H1 (cell line): ENCODE data around the gene UBE3B. TPM values are rescaled to one million over a fixed set of nuclear protein-coding genes. Genes with fewer than 3 reads are reported as not detected.

Experiments
- CTCF ChIA-PET: fragments of 300-600 bp; sonication (Branson Sonifier 250); formaldehyde crosslinking; loops from one replicate; lab custom pipeline; 2021; ENCODE audit not compliant: partially characterized antibody; lab: Charles Lee
- POLR2A ChIA-PET: fragments of 300-600 bp; sonication (Branson Sonifier 250); formaldehyde crosslinking; loops from one replicate; lab custom pipeline; 2021; ENCODE audit warnings: inconsistent platforms; ENCODE audit not compliant: partially characterized antibody; lab: Charles Lee
- DNase-seq, 2 experiments: peaks; one replicate each; pipeline versions ENCODE4 v3.0.0 to v3.0.0-alpha.2; 2010 to 2022; ENCODE audit warnings: low spot score in 2 of 2, low read depth in 1 of 2, mixed read lengths in 1 of 2
- FAIRE-seq: peaks from 2 replicates; lab custom pipeline; 2011; peaks lifted over from hg19 to GRCh38; lab: Jason Lieb, UNC
- H2AFZ ChIP-seq: 2 replicates; pipeline ENCODE4 v1.8.1; 2012; ENCODE audit warnings: low read length, inconsistent platforms
- H2AK5ac ChIP-seq: 2 replicates; pipeline ENCODE4 v1.6.1; 2013; ENCODE audit warnings: low read depth, low read length
- H2BK120ac ChIP-seq: replicated peaks from 2 replicates; pipeline ENCODE3; 2013; ENCODE audit warnings: low read depth, low read length, inconsistent platforms
- H2BK12ac ChIP-seq: 2 replicates; pipeline ENCODE4 v1.6.1; 2013; ENCODE audit warnings: low read depth, low read length
- H2BK15ac ChIP-seq: 2 replicates; pipeline ENCODE4 v1.6.1; 2013; ENCODE audit warnings: low read length
- H2BK20ac ChIP-seq: 2 replicates; pipeline ENCODE4 v1.6.1; 2013; ENCODE audit warnings: low read length
- H2BK5ac ChIP-seq: 2 replicates; pipeline ENCODE4 v1.6.1; 2013; ENCODE audit warnings: low read depth, low read length
- H3K14ac ChIP-seq: 2 replicates; pipeline ENCODE4 v1.6.1; 2013; ENCODE audit warnings: inconsistent platforms; ENCODE audit not compliant: insufficient read length
- H3K18ac ChIP-seq: 2 replicates; pipeline ENCODE4 v1.6.1; 2013; ENCODE audit warnings: low read length; ENCODE audit errors: extremely low read depth
- H3K23ac ChIP-seq: 2 replicates; pipeline ENCODE4 v1.6.1; 2013; ENCODE audit warnings: inconsistent platforms; ENCODE audit not compliant: insufficient read length
- H3K23me2 ChIP-seq: 2 replicates; pipeline ENCODE4 v1.6.1; 2013; ENCODE audit warnings: low read depth, low read length
- H3K27ac ChIP-seq: 2 replicates; pipeline ENCODE4 v1.6.1; 2011; ENCODE audit warnings: low read depth, low read length, inconsistent platforms
- H3K27me3 ChIP-seq, 4 experiments: replicated peaks in 1 of 4; 1 replicate in 1 of 4; 2 replicates in 3 of 4; pipeline versions ENCODE4 v1.6.1 to v1.8.1; 2011 to 2013; ENCODE audit warnings: low read length in 3 of 4, mild to moderate bottlenecking in 3 of 4, inconsistent platforms in 2 of 4, mixed read lengths in 2 of 4, moderate library complexity in 1 of 4; ENCODE audit not compliant: control insufficient read depth in 3 of 4, insufficient read depth in 3 of 4; ENCODE audit errors: extremely low read depth in 1 of 4
- H3K36me3 ChIP-seq, 4 experiments: 2 replicates each; pipeline versions ENCODE4 v1.6.1 to v1.8.1; 2011 to 2013; ENCODE audit warnings: mild to moderate bottlenecking in 4 of 4, low read length in 3 of 4, moderate library complexity in 2 of 4, control low read depth in 1 of 4, inconsistent platforms in 1 of 4; ENCODE audit not compliant: insufficient read depth in 4 of 4, control insufficient read depth in 2 of 4
- H3K4ac ChIP-seq: replicated peaks from 2 replicates; pipeline ENCODE3; 2013; ENCODE audit warnings: low read length, low read depth, mixed read lengths, inconsistent platforms; ENCODE audit not compliant: insufficient read length
- H3K4me1 ChIP-seq, 4 experiments: replicated peaks in 1 of 4; 1 replicate in 1 of 4; 2 replicates in 3 of 4; pipeline versions ENCODE4 v1.6.1 to v1.8.1; 2011 to 2013; ENCODE audit warnings: low read length in 3 of 4, inconsistent platforms in 2 of 4, mixed read lengths in 1 of 4; ENCODE audit not compliant: insufficient read depth in 4 of 4, control insufficient read depth in 3 of 4
- H3K4me2 ChIP-seq, 2 experiments: 2 replicates each; pipeline versions ENCODE4 v1.6.1 to v1.8.1; 2011 to 2013; ENCODE audit warnings: low read depth in 2 of 2, low read length in 2 of 2, control low read depth in 1 of 2, inconsistent platforms in 1 of 2, mild to moderate bottlenecking in 1 of 2; ENCODE audit not compliant: insufficient read depth in 1 of 2
- H3K4me3 ChIP-seq, 4 experiments: fragments of 200-600, 300-600 bp in 1 of 4; sonication (generic), shearing (Covaris generic), sonication (Bioruptor Twin) in 1 of 4; 2 replicates each; pipeline versions ENCODE4 v1.5.1 to v1.8.1; 2011 to 2016; ENCODE audit warnings: low read length in 4 of 4, low read depth in 3 of 4, control low read depth in 2 of 4, inconsistent platforms in 2 of 4, mild to moderate bottlenecking in 2 of 4, mixed read lengths in 1 of 4, moderate library complexity in 1 of 4; ENCODE audit not compliant: insufficient read depth in 2 of 4; ENCODE audit errors: extremely low read depth in 1 of 4
- H3K56ac ChIP-seq: replicated peaks from 2 replicates; pipeline ENCODE3; 2013; ENCODE audit warnings: low read depth, mild to moderate bottlenecking, mixed read lengths, low read length, inconsistent platforms; ENCODE audit not compliant: insufficient read length
- H3K79me1 ChIP-seq: 2 replicates; pipeline ENCODE4 v1.6.1; 2013; ENCODE audit warnings: low read depth, low read length, control low read depth
- H3K79me2 ChIP-seq, 2 experiments: 2 replicates each; pipeline versions ENCODE4 v1.6.1 to v1.8.1; 2012 to 2013; ENCODE audit warnings: low read length in 2 of 2, mild to moderate bottlenecking in 2 of 2, inconsistent platforms in 1 of 2; ENCODE audit not compliant: insufficient read depth in 2 of 2, control insufficient read depth in 1 of 2
- H3K9ac ChIP-seq, 4 experiments: replicated peaks in 1 of 4; 1 replicate in 1 of 4; 2 replicates in 3 of 4; pipeline versions ENCODE4 v1.6.1 to v1.8.1; 2011 to 2013; ENCODE audit warnings: low read depth in 3 of 4, low read length in 3 of 4, control low read depth in 2 of 4, mild to moderate bottlenecking in 2 of 4, moderate library complexity in 2 of 4, inconsistent platforms in 1 of 4; ENCODE audit errors: extremely low read depth in 1 of 4
- H3K9me3 ChIP-seq, 2 experiments: 2 replicates each; pipeline versions ENCODE4 v1.6.1 to v1.8.1; 2012 to 2013; ENCODE audit warnings: mild to moderate bottlenecking in 2 of 2, moderate library complexity in 2 of 2, control low read depth in 1 of 2, inconsistent platforms in 1 of 2, low read depth in 1 of 2, low read length in 1 of 2, mixed read lengths in 1 of 2; ENCODE audit not compliant: insufficient read depth in 2 of 2
- H4K20me1 ChIP-seq, 2 experiments: replicated peaks in 1 of 2; 2 replicates each; pipeline versions ENCODE3 to v1.8.1; 2011 to 2013; ENCODE audit warnings: inconsistent platforms in 2 of 2, low read length in 2 of 2, mild to moderate bottlenecking in 1 of 2; ENCODE audit not compliant: insufficient read depth in 2 of 2, control insufficient read depth in 1 of 2
- H4K5ac ChIP-seq: 2 replicates; pipeline ENCODE4 v1.6.1; 2013; ENCODE audit warnings: low read length, low read depth, mixed read lengths, inconsistent platforms; ENCODE audit not compliant: insufficient read length
- H4K8ac ChIP-seq: 2 replicates; pipeline ENCODE4 v1.8.0; 2013; ENCODE audit warnings: mild to moderate bottlenecking, moderate library complexity, low read length, inconsistent platforms; ENCODE audit not compliant: insufficient read depth; ENCODE audit errors: extremely low read depth
- H4K91ac ChIP-seq: replicated peaks from 2 replicates; pipeline ENCODE3; 2013; ENCODE audit warnings: low read length, mixed read lengths, inconsistent platforms; ENCODE audit not compliant: insufficient read length
- BCL11A ChIP-seq, 2 experiments: IDR thresholded peaks; one replicate each; pipeline ENCODE4 v1.6.1; 2011; ENCODE audit warnings: low read depth in 2 of 2, low read length in 2 of 2, mild to moderate bottlenecking in 2 of 2
- CHD2 ChIP-seq: IDR thresholded peaks from 2 replicates; pipeline ENCODE4 v1.6.1; 2012; ENCODE audit warnings: low read length, improper control_type of control experiment
- EZH2 ChIP-seq: fragments of 200-600 bp; sonication (generic); IDR thresholded peaks from 2 replicates; pipeline ENCODE4 v1.7.1; 2012; ENCODE audit warnings: low read depth, mild to moderate bottlenecking, moderate library complexity, low read length, inconsistent platforms; ENCODE audit not compliant: severe bottlenecking
- JUND ChIP-seq: IDR thresholded peaks from 2 replicates; pipeline ENCODE4 v1.6.1; 2011; ENCODE audit warnings: mild to moderate bottlenecking, improper control_type of control experiment, low read length
- SIN3A ChIP-seq, 2 experiments: IDR thresholded peaks in 1 of 2; conservative IDR thresholded peaks in 1 of 2; 2 replicates each; pipeline ENCODE4 v1.6.1; 2011 to 2012; ENCODE audit warnings: low read length in 2 of 2, improper control_type of control experiment in 1 of 2, low read depth in 1 of 2, mild to moderate bottlenecking in 1 of 2
- SUZ12 ChIP-seq: fragments of 200-600 bp; sonication (generic); IDR thresholded peaks from 2 replicates; pipeline ENCODE4 v1.6.1; 2012; ENCODE audit warnings: mild to moderate bottlenecking, inconsistent platforms, low read length, moderate library complexity, mixed read lengths
- ZNF274 ChIP-seq: IDR thresholded peaks from 2 replicates; pipeline ENCODE4 v1.7.0; 2012; ENCODE audit warnings: low read length, borderline replicate concordance; ENCODE audit errors: extremely low read depth
- whole genome bisulfite sequencing, 2 experiments: shearing (Covaris generic) in 1 of 2; methylation state at CpG; one replicate each; pipeline versions ENCODE4 v1.1.6 to v1.1.7; 2013 to 2015; ENCODE audit warnings: low lambda C conversion rate in 2 of 2, mixed read lengths in 2 of 2, inconsistent platforms in 1 of 2, low coverage in 1 of 2, missing lambda C conversion rate in 1 of 2; ENCODE audit not compliant: insufficient replicate concordance in 2 of 2, insufficient coverage in 1 of 2, insufficient read length in 1 of 2; ENCODE audit errors: extremely low coverage in 1 of 2, missing lambda C conversion rate in 1 of 2; 5-methylcytosine and 5-hydroxymethylcytosine counted together
- polyA plus RNA-seq, 7 experiments: library from polyadenylated mRNA; depleted of rRNA in 3 of 7; stranded (reverse) in 5 of 7; unstranded in 2 of 7; fragments of >200 nt in 5 of 7; fragments of 200-250 nt in 2 of 7; gene quantifications; 1 replicate in 5 of 7; 2 replicates in 1 of 7; 4 replicates in 1 of 7; pipeline versions ENCODE4 v1.2.1 to v1.2.3, GENCODE V29; 2011 to 2013; ENCODE audit warnings: missing spikeins in 2 of 7, mixed read lengths in 2 of 7
- total RNA-seq: library from RNA; stranded (reverse); fragmentation: NEBNext Ultra II Directional; extraction: Animal tissue kit (Norgen Biotek cat#: 25700); gene quantifications from 2 replicates; pipeline ENCODE4 v1.2.1, GENCODE V29; 2021
- TF ChIP-seq, protein P1 (sequence below), 3 experiments: IDR thresholded peaks; 1 replicate in 2 of 3; 2 replicates in 1 of 3; pipeline versions ENCODE4 v1.5.1 to v1.6.1; 2011; ENCODE audit warnings: low read length in 3 of 3, mild to moderate bottlenecking in 3 of 3, inconsistent platforms in 2 of 3, low read depth in 1 of 3, moderate library complexity in 1 of 3; ENCODE audit not compliant: insufficient read depth in 1 of 3; ENCODE audit errors: control extremely low read depth in 1 of 3
- TF ChIP-seq, protein P2 (sequence below): IDR thresholded peaks from 2 replicates; pipeline ENCODE4 v1.6.1; 2012; ENCODE audit warnings: inconsistent platforms

Gene UBE3B
- total and polyA plus RNA-seq, 2 of the 8 experiments (the other 6 are each of a cell fraction or from before 2014, with no cell fraction given): 14.0 to 21.1 TPM

DNA sequence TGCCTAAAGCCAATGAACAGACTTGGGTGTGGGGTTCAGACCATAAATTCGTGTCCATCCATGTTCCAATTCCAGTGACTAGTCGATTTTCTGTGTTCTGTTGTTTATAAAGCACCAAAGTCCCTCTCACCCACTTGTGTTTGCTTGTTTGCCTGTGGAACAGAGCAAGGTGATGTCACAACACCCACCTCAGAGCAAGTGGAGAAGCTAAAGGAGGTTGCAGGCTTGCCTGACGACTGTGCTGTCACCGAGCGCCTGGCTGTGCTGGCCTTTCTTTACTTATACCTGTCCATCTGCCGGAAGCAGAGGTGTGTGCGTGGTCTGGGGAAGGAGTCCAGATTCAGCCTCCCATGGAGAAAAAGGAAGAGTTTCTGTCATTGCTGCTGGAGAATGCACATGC, 102.2 kb downstream of the UBE3B start:
- no peak overlapping the region for H2BK20ac ChIP-seq
- 87% methylated on average over 7 of the region's 7 CpGs; no CpG with 5 or more reads in 1 of the 2 experiments for WGBS, 2 experiments
- H3K4me1 ChIP-seq: peaks cover 0 to under 1% (median under 1%) of the 10 kb centered on the region in 4 experiments; a peak in 2 of 7 replicates
- H4K5ac ChIP-seq: no peak overlapping the region
- no peak overlapping the region for H4K91ac ChIP-seq
- no peak overlapping the region for H3K4me2 ChIP-seq
- H2BK120ac ChIP-seq: no peak overlapping the region
- POLR2A ChIA-PET: no interaction called here
- H2BK12ac ChIP-seq: no peak overlapping the region
- no peak overlapping the region for H3K14ac ChIP-seq
- H3K23ac ChIP-seq: no peak overlapping the region
- H3K79me1 ChIP-seq: no peaks in the 10 kb centered on the region; the same call in 1 of the 2 replicates
- no peak overlapping the region for H2BK5ac ChIP-seq
- H3K4ac ChIP-seq: no peak overlapping the region
- no peak overlapping the region for H2AFZ ChIP-seq
- no peak overlapping the region for H2AK5ac ChIP-seq
- peaks cover 0 to 5% of the 10 kb centered on the region in 2 experiments for H4K20me1 ChIP-seq
- H3K4me3 ChIP-seq: no peak overlapping the region
- H3K79me2 ChIP-seq: no peaks in the 10 kb centered on the region; a peak in 1 of 4 replicates
- TF ChIP-seq EZH2: no peak
- no peak for TF ChIP-seq BCL11A (IDR thresholded peaks at IDR 0.05; ENCODE audit: low read depth in 2 of 2, low read length in 2 of 2)
- no peak for TF ChIP-seq JUND
- TF ChIP-seq ZNF274: no peak
- TF ChIP-seq SUZ12: no peak
- TF ChIP-seq, protein P1, sequence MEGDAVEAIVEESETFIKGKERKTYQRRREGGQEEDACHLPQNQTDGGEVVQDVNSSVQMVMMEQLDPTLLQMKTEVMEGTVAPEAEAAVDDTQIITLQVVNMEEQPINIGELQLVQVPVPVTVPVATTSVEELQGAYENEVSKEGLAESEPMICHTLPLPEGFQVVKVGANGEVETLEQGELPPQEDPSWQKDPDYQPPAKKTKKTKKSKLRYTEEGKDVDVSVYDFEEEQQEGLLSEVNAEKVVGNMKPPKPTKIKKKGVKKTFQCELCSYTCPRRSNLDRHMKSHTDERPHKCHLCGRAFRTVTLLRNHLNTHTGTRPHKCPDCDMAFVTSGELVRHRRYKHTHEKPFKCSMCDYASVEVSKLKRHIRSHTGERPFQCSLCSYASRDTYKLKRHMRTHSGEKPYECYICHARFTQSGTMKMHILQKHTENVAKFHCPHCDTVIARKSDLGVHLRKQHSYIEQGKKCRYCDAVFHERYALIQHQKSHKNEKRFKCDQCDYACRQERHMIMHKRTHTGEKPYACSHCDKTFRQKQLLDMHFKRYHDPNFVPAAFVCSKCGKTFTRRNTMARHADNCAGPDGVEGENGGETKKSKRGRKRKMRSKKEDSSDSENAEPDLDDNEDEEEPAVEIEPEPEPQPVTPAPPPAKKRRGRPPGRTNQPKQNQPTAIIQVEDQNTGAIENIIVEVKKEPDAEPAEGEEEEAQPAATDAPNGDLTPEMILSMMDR (IDR thresholded peaks at IDR 0.05; ENCODE audit: control extremely low read depth in 1 of 3, insufficient read depth in 1 of 3, low read depth in 1 of 3, low read length in 3 of 3): no peak
- no peak for TF ChIP-seq SIN3A (conservative IDR thresholded peaks at IDR 0.05 in 1 of 2, IDR thresholded peaks at IDR 0.05 in 1 of 2; ENCODE audit: low read depth in 1 of 2, low read length in 2 of 2)
- no peak for TF ChIP-seq CHD2
- TF ChIP-seq, protein P2, sequence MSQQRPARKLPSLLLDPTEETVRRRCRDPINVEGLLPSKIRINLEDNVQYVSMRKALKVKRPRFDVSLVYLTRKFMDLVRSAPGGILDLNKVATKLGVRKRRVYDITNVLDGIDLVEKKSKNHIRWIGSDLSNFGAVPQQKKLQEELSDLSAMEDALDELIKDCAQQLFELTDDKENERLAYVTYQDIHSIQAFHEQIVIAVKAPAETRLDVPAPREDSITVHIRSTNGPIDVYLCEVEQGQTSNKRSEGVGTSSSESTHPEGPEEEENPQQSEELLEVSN: no peak
- TF ChIP-seq, all 59 proteins: peak for 0
- no peak overlapping the region for H3K18ac ChIP-seq
- CTCF ChIA-PET: interaction anchor here (0.6 to 2.0 kb wide), 2 partner anchors 193 to 1208 kb away, joined by 3 to 4 read pairs; no protein-coding TSS in a partner anchor
- no peak overlapping the region for H2BK15ac ChIP-seq
- H3K9me3 ChIP-seq: no peaks in the 10 kb centered on the region
- no peaks in the 10 kb centered on the region for H3K23me2 ChIP-seq
- H3K27me3 ChIP-seq: no peaks in the 10 kb centered on the region
- DNase-seq: no peak
- no peak overlapping the region for H3K9ac ChIP-seq
- no peak overlapping the region for H4K8ac ChIP-seq
- FAIRE-seq: no peak
- H3K27ac ChIP-seq: no peak overlapping the region
- H3K56ac ChIP-seq: no peak overlapping the region
- H3K36me3 ChIP-seq: peaks cover 8 to 61% (median 18%) of the 10 kb centered on the region in 4 experiments; a peak in 6 of 8 replicates
